Inflammatory macrophage treated with lipopolysaccharide for 4 hours (primary cell): Measurements from ENCODE around the gene CFAP251.
"Not testable (repeated sequence)": the region's sequence is repeated elsewhere in the genome, so short reads cannot be mapped to it uniquely, and the experiment has no call there.

Experiments
- DNase-seq: peaks from one replicate; pipeline ENCODE4 v3.0.0-alpha.2; 2020

Gene CFAP251

DNA sequence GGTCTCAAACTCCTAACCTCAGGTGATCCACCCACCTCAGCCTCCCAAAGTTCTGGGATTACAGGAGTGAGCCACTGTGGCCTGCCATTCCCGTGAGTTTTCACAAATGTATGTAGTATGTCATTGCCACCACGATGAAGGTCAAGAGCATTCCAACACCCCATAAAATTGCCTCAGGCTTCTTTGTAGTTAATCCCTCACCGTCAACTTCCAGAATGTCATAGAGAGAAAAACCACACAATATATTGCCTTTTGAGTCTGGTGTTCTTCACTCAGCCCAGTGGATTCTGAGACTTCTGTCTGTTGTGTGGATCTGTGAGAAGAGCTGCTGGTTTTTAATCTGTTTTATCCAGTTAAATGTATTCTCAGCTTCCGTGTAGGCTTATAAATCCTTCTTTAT is 12.6 kb upstream of the CFAP251 start:
- no peak for DNase-seq

GRCh38 chr12:121908702-121909101 is 9.7 kb upstream of the CFAP251 start:
- DNase-seq, result no peak

GRCh38 chr12:121911824-121912585 is 6.4 kb upstream of the CFAP251 start:
- peak; percentile 39 for DNase-seq

- no peak for DNase-seq
These were observed 2.5 kb upstream of the CFAP251 start for GRCh38 chr12:121915841-121916321.

GRCh38 chr12:121916719-121917118 is 1.7 kb upstream of the CFAP251 start:
- DNase-seq, result no peak

- no peak for DNase-seq
These were observed 267 bp downstream of the CFAP251 start for GRCh38 chr12:121918679-121919038.

DNA sequence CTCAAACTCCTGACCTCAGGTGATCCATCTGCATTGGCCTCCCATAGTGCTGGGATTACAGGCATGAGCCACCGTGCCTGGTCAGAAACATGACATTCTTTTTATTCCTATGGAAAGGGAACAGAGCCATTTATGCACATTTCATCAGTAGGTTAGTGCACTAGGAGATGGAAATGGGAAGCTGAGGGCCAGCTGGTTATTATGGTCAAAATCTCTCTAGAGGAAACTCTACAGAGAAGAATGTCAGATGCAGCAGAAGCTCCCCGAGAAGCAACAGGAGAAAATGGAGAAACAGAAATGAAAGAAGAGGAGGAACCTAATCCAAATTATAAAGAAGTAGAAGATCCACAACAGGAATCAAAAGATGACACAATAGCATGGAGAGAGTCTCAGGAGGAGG is 2.7 kb downstream of the CFAP251 start:
- peak; percentile 35 for DNase-seq

DNA sequence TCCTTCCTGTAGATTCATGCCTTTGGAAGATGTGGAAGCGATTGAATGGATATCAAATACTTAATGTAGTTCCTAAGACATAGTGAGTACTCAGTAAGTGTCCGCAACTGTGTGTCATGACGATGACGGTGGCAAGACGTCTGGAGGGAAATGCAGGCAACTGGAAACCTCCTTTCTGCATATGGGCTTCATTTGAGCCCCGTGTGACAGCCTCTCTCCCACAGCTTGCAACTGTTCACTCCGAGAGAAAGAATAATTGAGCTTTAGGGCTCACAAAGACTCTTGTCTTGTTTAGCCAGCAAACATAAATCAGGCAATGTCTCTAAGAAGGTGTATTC is 6.9 kb downstream of the CFAP251 start:
- no peak for DNase-seq

DNA sequence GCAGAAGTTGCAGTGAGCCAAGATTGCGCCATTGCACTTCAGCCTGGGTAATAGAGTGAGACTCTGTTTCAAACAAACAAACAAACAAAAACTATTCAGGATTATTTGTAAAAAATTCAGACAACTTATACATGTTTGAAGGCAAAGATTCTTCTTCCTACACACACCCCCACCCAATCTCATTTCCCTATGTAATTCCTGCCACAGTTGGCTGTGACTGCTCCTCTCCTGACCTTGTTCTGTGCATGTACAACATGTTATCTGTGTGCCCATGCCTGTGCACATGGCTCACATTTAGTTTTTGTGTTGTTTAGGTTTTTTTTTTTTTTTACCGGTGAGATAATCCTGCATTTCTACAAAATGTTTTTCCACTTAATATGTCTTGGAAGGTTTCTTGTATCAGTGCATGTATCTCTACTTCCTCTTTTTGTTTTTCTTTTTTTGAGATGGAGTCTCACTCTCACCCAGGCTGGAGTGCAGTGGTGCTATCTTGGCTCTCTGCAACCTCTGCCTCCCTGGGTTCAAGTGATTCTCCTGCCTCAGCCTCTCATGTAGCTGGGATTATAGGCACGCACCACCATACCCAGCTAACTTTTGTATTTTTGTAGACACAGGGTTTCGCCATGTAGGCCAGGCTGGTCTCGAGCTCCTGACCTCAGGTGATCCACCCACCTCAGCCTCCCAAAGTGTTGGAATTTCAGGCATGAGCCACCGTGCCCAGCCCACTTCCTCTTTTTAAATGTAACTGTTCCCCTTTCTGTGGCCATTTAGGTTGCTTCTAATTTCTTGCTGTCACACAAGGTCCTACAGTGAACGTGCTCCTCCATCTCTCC is 8.7 kb downstream of the CFAP251 start:
- peak; percentile 72 for DNase-seq

- peak; percentile 68 for DNase-seq
These were observed 9.4 kb downstream of the CFAP251 start for GRCh38 chr12:121927813-121928212.

GRCh38 chr12:121929545-121929944 is 11.2 kb downstream of the CFAP251 start:
- DNase-seq, result not testable (repeated sequence)

- DNase-seq, result no peak
These were observed 12.5 kb downstream of the CFAP251 start for GRCh38 chr12:121930862-121931261.

GRCh38 chr12:121932176-121932536 is 13.8 kb downstream of the CFAP251 start:
- no peak for DNase-seq

GRCh38 chr12:121932914-121933521 is 14.6 kb downstream of the CFAP251 start:
- no peak for DNase-seq

DNA sequence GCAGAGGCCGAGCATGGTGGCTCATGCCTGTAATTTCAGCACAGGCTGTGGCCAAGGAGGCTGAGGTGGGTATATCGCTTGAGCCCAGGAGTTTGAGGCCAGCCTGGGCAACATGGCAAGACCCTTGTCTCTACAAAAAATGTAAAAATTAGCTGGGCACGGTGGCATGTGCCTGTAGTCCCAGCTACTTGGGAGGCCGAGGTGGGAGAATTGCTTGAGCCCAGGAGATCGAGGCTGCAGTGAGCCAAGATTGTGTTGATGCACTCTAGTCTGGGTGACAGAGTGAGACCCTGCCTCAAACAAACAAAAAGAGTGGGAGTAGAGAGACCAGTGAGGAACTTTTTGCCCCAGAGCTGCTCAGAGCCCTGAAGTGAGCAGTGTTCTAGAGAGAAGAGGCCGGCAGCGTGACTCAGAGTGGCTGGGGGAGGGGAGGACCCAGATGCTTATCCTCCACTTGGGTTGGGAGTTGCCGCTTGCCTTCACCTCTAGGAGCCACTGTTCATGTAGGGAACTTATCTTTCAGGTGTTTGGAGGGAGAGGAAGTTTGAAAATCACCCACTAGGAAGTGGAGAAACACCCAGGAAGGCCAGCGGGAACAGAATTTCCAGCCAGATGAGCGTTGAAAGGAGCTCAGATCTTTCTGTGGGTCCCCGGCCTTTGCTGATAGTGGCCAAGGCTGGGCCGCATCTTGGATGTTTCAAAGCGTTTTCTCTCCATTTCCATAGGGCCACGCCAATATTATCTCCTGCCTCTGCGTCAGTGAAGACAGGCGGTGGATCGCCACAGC is 15.3 kb downstream of the CFAP251 start:
- DNase-seq, result no peak

DNA sequence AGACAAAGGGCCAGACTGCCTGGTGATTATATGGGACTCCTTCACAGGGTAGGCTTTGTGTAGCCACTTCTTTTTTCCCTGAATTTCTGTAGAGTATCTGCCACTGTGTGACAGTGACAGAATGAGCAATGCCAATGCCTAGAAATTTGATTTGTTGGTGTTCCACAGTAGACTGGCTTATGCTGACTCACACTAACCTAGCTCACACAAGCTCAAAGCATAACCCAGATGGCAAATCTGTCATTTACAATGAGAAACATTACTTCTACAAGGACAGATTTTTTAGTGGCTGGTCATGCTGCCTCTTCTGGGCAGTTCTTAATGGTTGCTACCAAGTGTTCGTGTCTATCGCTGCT is 15.9 kb downstream of the CFAP251 start:
- no peak for DNase-seq

GRCh38 chr12:121937654-121938053 is 19.3 kb downstream of the CFAP251 start:
- DNase-seq, result no peak

GRCh38 chr12:121939186-121939585 is 20.8 kb downstream of the CFAP251 start:
- DNase-seq, result no peak

GRCh38 chr12:121939992-121940766 is 21.8 kb downstream of the CFAP251 start:
- no peak for DNase-seq

GRCh38 chr12:121942145-121942718 is 23.8 kb downstream of the CFAP251 start:
- no peak for DNase-seq

GRCh38 chr12:121943926-121944325 is 25.5 kb downstream of the CFAP251 start:
- DNase-seq, result no peak
